HEK293T (cell line): ENCODE results near the gene OR56A5.

ENCODE experiments used
- CTCF ChIA-PET: fragments of 350-600 bp; formaldehyde crosslinking; extraction: SDS; loops from one replicate; lab custom pipeline; 2021; ENCODE audit warnings: antibody characterized with exemption, inconsistent platforms; lab: Yijun Ruan, JAX
- POLR2A ChIA-PET: fragments of 350-600 bp; formaldehyde crosslinking; extraction: SDS; loops from one replicate; lab custom pipeline; 2020; ENCODE audit warnings: antibody characterized with exemption, inconsistent platforms; lab: Yijun Ruan, JAX
- DNase-seq: peaks from one replicate; pipeline ENCODE4 v3.0.0; 2012; ENCODE audit warnings: mixed read lengths; ENCODE audit errors: extremely low spot score
- ARNT ChIP-seq: fragments of 450-650 bp; IDR thresholded peaks from 2 replicates; pipeline ENCODE4 v1.6.1; 2017; ENCODE audit warnings: mild to moderate bottlenecking
- BHLHE40 ChIP-seq: fragments of 450-650 bp; IDR thresholded peaks from 2 replicates; pipeline ENCODE4 v1.6.1; 2016; ENCODE audit warnings: mild to moderate bottlenecking, moderate library complexity, borderline replicate concordance
- CTBP1 ChIP-seq: fragments of 450-650 bp; IDR thresholded peaks from 2 replicates; pipeline ENCODE4 v1.6.1; 2016; ENCODE audit warnings: borderline replicate concordance
- ELF4 ChIP-seq: fragments of 450-650 bp; IDR thresholded peaks from 2 replicates; pipeline ENCODE4 v1.6.1; 2017; ENCODE audit warnings: antibody characterized with exemption
- FOXA1 ChIP-seq: fragments of 450-650 bp; IDR thresholded peaks from 2 replicates; pipeline ENCODE4 v1.6.1; 2016; ENCODE audit warnings: mild to moderate bottlenecking
- FOXK2 ChIP-seq: fragments of 450-650 bp; IDR thresholded peaks from 2 replicates; pipeline ENCODE4 v1.6.1; 2016; ENCODE audit warnings: mild to moderate bottlenecking
- FOXM1 ChIP-seq: fragments of 450-650 bp; IDR thresholded peaks from 2 replicates; pipeline ENCODE4 v1.6.1; 2017; ENCODE audit warnings: mild to moderate bottlenecking, borderline replicate concordance
- HDGF ChIP-seq: fragments of 450-650 bp; IDR thresholded peaks from 2 replicates; pipeline ENCODE4 v1.6.1; 2017; ENCODE audit warnings: antibody characterized with exemption, borderline replicate concordance
- L3MBTL2 ChIP-seq: fragments of 450-650 bp; conservative IDR thresholded peaks from 2 replicates; pipeline ENCODE4 v1.6.1; 2016; ENCODE audit warnings: mild to moderate bottlenecking
- LEF1 ChIP-seq: fragments of 450-650 bp; IDR thresholded peaks from 2 replicates; pipeline ENCODE4 v1.6.1; 2017; ENCODE audit warnings: mild to moderate bottlenecking, borderline replicate concordance
- NFRKB ChIP-seq: fragments of 450-650 bp; IDR thresholded peaks from 2 replicates; pipeline ENCODE4 v1.6.1; 2016; ENCODE audit warnings: mild to moderate bottlenecking, moderate library complexity
- PKNOX1 ChIP-seq: fragments of 450-650 bp; IDR thresholded peaks from 2 replicates; pipeline ENCODE4 v1.6.1; 2016
- SP1 ChIP-seq: fragments of 450-650 bp; IDR thresholded peaks from 2 replicates; pipeline ENCODE4 v1.6.1; 2017
- SUZ12 ChIP-seq: fragments of 450-650 bp; IDR thresholded peaks from 2 replicates; pipeline ENCODE4 v1.6.1; 2016; ENCODE audit warnings: mild to moderate bottlenecking
- TARDBP ChIP-seq: fragments of 450-650 bp; IDR thresholded peaks from 2 replicates; pipeline ENCODE4 v1.6.1; 2016
- ZNF384 ChIP-seq: fragments of 450-650 bp; IDR thresholded peaks from 2 replicates; pipeline ENCODE4 v1.6.1; 2016

Gene OR56A5

DNA sequence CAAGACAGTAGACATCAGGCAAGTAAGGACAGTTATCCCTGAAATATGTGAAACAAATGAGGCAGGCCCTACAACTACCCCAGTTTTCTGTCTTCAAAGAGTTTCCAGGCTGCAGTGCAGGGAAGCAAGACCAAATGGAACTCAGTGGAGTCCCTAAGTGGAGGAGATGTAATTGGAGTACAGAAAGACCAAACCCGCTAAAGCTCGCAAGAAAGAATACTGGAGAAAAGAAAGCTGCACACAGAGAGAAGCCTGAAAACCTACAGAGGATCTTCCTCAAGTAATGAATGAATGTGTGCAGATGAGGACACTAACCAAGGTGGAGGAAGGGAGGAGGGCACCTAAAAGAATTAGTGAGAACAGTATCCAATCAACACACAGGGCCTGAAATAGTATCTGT, 27.5 kb downstream of the OR56A5 start:
- DNase-seq: no peak
- POLR2A ChIA-PET: no interaction called here
- TF ChIP-seq FOXA1 (no peak), SP1 (no peak), ELF4 (no peak), BHLHE40 (no peak), TARDBP (no peak), ZNF384 (no peak), ARNT (no peak), SUZ12 (no peak), NFRKB (no peak)
- CTCF ChIA-PET: no interaction called here

- TF ChIP-seq ARNT: no peak
- no peak for TF ChIP-seq ZNF384
- TF ChIP-seq HDGF: no peak
- no peak for TF ChIP-seq SP1
- no peak for TF ChIP-seq LEF1
- no peak for TF ChIP-seq CTBP1
- no peak for TF ChIP-seq ELF4
- TF ChIP-seq TARDBP: no peak
- TF ChIP-seq NFRKB: no peak
- no peak for TF ChIP-seq FOXK2
- TF ChIP-seq SUZ12: no peak
- no peak for TF ChIP-seq L3MBTL2
- no peak for TF ChIP-seq PKNOX1
- no peak for TF ChIP-seq FOXM1
- TF ChIP-seq FOXA1: no peak
- TF ChIP-seq BHLHE40: no peak
- DNase-seq: no peak
- ChIA-PET CTCF (no interaction called here), POLR2A (no interaction called here)
These were observed 29.7 kb downstream of the OR56A5 start for GRCh38 chr11:5938603-5938965.

DNA sequence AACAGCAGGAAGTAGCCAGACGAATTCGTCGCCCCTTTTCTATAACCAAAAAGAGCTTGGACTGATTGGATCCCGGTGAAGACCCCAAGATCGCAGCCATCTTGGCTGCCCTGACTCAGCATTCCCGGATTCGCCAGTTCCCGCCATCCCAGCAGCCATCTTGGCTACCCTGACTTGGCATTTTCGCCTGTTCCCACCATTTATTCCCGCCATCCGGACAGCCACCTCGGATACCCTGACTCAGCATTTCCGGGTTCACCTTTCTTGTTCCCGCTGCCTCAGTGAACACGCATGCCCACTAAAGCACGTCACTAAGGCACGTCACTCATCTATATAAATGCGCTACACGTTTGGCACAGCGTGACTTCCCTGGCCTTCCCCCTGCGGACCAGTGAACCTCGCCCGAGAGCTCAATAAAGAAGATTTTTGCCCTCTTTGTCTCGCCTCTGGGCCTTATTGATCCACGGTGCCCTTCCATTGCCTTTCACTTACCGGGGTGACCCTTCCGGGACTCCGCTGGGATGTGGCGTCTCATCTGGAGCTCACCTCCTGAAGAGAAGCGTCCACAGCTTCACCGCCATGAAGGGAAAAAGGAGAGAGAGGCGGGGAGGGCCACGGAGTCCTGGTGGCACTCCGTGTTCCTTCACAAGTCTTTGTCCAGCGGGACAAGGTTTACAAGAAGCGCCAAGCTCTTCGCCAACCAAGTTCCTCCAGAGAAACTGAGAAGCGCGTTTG, 30.3 kb downstream of the OR56A5 start:
- ChIA-PET CTCF (no interaction called here), POLR2A (no interaction called here)
- no peak for TF ChIP-seq FOXK2
- TF ChIP-seq ELF4: no peak
- no peak for TF ChIP-seq ARNT
- DNase-seq: no peak

DNA sequence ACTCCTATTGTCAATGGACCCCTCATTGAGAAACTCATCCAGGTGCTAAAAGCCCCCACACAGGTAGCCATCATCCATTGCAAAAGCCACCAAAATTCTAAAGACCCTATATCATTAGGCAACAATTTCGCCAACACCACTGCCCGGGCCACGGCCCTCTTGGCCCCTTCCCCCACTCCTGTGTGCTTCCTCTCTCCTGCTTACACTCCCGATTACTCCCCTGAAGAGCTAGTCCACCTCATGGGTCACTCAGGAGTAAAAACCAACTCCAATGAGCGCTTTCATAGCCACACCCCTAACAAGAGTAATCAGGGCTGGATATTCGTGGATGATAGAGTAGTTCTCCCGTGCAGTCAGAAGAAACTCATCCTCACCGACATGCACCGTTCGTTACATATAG, 35.2 kb downstream of the OR56A5 start:
- TF ChIP-seq HDGF (no peak), BHLHE40 (no peak), SP1 (no peak), TARDBP (no peak), L3MBTL2 (no peak)
- ChIA-PET CTCF (no interaction called here), POLR2A (no interaction called here)
- no peak for DNase-seq

GRCh38 chr11:5932671-5933070, 35.6 kb downstream of the OR56A5 start:
- ChIA-PET CTCF (no interaction called here), POLR2A (no interaction called here)
- DNase-seq: no peak
- no peak for TF ChIP-seq TARDBP
- no peak for TF ChIP-seq CTBP1
- no peak for TF ChIP-seq BHLHE40
- TF ChIP-seq FOXM1: no peak
- no peak for TF ChIP-seq LEF1
- TF ChIP-seq L3MBTL2: no peak
- TF ChIP-seq FOXA1: no peak
- no peak for TF ChIP-seq SUZ12
- no peak for TF ChIP-seq ARNT
- no peak for TF ChIP-seq ELF4
- no peak for TF ChIP-seq NFRKB
- TF ChIP-seq SP1: no peak
- no peak for TF ChIP-seq HDGF
- no peak for TF ChIP-seq PKNOX1
- no peak for TF ChIP-seq ZNF384
- no peak for TF ChIP-seq FOXK2

DNA sequence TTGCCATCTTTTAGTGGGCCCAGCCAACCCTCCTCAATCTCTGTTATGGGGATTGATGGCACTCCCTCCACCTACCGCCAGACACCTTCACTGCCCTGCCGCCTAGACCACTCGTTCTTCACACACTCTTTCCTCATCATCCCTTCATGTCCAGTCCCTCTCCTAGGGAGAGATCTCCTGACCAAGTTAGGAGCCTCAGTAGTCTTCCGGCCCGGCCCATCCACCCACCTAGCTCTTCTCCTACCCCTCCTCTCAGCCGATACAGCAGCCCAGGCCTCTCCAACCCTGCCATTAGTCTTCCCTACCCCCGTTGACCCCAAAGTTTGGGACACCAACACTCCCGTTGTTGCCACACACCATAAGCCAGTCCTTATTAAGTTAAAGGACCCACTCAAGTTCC, 37.2 kb downstream of the OR56A5 start:
- no peak for DNase-seq
- ChIA-PET CTCF (no interaction called here), POLR2A (no interaction called here)
- TF ChIP-seq BHLHE40 (no peak), FOXA1 (no peak), HDGF (no peak), SP1 (no peak), LEF1 (no peak), L3MBTL2 (no peak), ZNF384 (no peak), FOXK2 (no peak), SUZ12 (no peak), TARDBP (no peak), PKNOX1 (no peak), CTBP1 (no peak), ARNT (no peak), ELF4 (no peak), NFRKB (no peak), FOXM1 (no peak)

DNA sequence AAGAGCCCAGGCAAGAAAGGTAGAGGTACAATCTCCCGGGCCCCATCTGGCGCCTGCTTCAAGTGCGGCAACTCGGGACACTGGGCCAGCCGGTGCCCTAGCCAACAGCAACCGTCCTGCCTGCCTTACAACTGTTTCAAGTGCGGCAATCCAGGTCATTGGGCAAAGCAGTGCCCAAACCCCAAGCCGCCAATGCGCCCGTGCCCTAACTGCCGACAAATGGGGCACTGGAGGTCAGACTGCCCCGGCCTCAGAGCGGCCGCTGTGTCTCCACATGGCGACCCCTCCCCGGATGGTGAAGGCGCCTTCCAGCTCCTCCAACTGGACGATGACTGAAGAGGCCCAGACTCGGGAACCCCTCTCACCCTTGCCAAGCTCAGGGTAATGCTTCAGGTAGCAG, 37.7 kb downstream of the OR56A5 start:
- no peak for TF ChIP-seq SP1
- no peak for TF ChIP-seq PKNOX1
- TF ChIP-seq NFRKB: no peak
- no peak for TF ChIP-seq ELF4
- TF ChIP-seq LEF1: no peak
- no peak for TF ChIP-seq ARNT
- DNase-seq: no peak
- CTCF ChIA-PET: no interaction called here
- POLR2A ChIA-PET: no interaction called here
